ENCODE data around the gene VAV3.
"Not testable (repeated sequence)": the region's sequence is repeated elsewhere in the genome, so short reads cannot be mapped to it uniquely, and the experiment has no call there.

The VAV3 gene

DNA sequence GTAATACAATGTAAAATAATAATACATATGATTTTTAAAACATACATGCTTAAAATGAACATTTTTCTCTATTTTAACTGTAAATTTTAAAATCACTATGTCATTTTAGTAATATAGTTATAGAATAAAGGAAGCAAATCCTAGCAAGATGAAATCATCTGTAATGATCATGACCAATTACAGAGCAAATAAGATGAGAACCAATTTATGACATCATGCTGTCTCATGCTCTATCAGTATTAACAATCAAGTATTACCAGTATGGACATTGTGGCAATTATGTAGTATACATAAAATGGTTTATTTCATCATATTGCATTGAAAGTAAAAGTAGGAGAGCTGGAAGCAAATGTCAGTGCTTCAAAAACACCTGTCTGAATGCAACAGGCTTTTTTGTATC lies 255.0 kb downstream of the VAV3 start:
- no peak for DNase-seq

DNA sequence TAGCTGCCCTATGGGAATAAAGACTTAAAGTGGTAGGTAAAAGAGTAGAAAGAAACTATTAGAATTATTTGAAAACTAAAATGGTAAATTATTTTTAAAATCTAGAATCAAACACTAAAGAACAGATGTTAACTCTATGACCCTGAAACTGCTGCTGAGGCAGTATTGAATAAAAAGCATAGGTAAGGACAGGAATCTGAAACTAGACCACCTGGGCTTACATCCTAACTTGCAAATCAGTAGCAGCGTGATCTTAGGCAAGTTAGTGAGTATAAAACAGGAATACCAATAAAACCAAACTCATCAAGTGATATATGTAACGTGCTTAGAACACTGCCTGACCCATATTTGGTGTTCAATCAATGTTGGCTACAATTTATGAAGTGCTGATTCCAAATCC lies 257.9 kb downstream of the VAV3 start:
- DNase-seq = no peak

DNA sequence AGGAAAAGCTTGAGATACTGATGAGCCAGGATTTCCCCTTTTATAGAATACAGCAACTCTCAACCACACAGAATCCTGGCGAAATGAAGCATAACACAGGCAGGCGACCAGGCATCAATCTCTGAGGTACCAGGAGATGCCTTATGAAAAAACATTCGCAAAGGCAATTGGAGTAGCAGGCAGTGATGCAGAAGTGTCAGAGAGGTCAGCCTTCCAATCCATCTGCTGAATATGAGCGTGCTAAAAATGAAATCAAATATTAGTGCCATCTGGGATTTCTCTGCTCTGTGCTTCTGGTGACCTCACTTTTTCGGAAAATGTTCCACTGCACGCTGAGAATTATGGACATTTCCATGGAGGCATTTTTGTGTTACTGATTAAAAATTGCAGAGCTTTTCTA lies 258.8 kb downstream of the VAV3 start:
- DNase-seq = no peak

DNA sequence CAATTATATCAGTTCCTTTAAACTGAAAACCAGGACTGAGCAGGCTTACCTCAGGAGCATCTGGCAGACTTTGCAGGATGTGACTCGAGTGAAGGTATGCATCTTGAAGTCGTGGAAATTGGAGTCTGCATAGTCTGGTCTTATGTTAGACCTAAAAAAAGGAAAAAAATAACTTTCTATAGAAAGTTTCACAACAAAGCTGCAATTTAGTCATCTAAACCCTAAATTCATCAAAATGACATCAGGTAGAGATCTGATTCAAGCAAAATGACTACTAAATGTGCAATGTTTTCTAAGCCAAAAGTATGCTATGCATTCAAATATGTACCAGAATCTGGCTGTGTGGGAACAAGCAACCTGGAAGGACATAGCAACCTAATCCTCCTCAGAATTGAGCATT lies 260.1 kb downstream of the VAV3 start:
- DNase-seq = no peak

DNA sequence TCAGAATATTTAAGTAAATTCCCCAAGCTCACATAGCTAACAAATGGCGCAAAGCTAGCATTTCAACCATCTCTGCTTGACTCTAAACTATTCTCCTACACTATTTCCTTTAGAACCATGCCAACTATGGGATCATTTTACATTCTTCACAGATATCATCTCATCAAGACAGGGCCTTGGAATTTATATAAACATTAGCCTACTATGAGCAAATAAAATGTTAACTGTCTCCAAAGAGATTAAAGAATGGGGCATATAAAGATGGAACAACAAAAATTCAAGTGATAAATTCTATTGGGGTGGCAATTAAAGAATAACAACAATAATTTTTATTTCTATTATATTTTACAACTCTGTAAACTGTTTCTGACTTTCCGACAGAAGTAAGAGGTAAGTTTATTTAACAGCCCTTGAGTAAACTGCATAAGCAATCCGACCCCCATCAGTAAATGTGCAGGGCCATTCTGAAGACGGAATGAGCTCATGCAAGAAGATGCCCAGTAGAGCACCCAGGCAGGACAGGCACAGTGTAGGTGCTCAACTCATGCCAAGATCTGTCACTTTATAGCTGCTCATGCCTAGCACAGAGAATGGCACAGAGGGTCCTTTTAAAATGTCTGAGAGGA lies 261.9 kb downstream of the VAV3 start:
- no peak for DNase-seq

DNA sequence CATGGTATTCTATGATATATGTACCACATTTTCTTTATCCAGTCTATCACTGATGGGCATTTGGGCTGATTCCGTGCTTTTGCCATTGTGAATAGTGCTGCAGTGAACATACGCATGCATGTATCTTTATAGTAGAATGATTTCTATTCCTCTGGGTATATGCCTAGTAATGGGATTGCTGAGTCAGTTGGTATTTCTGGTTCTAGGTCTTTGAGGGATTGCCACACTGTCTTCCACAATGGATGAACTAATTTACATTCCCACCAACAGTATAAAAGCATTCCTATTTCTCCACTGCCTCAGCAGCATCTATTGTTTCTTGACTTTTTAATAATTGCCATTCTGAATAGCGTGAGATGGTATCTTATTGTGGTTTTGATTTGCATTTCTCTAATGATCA lies 264.3 kb downstream of the VAV3 start:
- not testable (repeated sequence) for DNase-seq

DNA sequence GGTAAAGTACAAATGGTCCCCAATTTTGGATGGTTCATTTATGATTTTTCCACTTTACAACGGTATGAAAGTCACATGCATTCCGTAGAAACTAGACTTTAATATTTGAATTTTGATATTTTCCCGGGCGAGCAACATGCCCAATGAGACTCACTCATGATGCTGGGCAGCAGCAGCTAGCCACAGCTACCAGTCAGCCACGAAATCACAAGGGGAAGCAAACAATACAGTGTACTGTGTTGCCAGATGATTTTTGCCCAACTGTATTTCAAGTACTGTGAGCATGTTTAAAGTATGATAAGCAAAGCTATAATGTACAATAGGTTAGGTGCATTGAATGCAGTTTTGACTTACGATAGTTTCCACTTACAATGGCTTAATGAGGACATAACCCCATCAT lies 266.8 kb downstream of the VAV3 start:
- DNase-seq = no peak

DNA sequence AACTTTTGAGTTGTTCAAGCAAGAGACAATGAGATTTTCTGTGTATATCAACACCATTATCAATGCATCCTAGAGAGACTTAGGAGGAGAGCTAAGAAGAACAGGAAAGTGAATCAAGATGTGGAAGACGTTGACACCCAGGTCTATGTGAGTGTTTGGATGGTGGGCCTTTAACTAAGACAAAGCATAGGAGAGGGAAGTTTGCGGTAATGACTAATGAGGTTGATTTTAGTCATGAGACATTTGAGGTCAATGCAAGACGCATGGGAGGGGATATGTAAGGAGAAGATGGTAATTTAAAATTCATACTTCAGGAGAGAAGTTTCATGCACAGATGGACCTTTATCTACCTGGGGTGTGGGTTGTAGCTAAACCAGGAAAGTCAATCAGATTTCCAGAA lies 269.6 kb downstream of the VAV3 start:
- no peak for DNase-seq

DNA sequence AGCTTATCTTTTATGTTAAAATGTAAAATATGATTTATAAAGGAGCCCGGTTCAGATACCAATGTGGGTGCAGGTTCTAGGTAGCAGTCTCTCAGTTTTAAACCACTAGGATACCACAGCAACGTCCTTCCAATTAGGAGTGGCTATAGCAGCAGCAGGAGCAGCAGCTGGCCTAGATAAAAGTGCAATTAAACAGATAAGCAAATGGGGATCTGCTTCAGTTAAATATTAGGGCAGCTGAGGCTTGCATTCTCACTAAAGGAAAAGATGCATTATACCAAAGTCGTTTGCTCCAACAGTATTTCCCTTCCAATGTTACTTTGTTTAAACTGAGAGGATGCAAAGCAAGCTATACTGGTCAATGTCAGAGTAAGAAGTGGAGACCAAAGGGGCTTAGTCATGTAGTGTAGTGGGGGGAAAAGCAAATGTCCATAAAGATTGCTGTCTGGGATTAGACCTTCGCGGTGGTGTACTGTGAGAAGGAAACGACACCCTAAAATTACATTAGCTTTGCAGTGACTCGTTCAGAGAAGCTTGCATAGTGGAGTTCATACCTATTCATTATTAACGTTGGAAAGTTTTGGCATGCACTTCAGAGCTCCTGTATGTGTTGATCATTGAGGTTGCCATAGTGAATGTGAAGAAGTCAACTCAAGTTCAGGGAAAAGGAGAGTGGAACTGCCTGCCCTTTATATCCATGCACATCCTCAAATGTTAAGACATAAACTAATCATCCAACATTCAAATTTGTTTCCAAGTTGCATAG lies 272.2 kb downstream of the VAV3 start:
- DNase-seq = no peak

DNA sequence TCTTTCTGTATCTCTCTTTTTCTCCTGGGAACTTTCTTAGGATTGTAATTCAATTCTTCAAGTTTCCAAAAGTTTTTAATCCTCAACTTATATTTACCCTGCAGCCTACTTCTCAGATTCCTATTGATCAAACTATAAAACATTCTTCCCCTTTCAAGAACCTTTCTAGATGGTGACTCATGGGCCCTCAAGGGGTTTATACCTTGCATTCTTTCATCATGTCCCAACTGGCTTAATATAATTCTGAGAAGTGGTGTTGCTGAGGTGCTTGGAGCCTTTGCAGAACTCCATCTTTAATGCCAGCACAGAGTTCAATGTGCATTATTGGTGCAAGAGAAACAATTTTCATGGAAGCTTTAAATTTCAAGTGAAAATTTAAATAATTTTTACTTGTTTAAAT lies 273.4 kb downstream of the VAV3 start:
- no peak for DNase-seq

DNA sequence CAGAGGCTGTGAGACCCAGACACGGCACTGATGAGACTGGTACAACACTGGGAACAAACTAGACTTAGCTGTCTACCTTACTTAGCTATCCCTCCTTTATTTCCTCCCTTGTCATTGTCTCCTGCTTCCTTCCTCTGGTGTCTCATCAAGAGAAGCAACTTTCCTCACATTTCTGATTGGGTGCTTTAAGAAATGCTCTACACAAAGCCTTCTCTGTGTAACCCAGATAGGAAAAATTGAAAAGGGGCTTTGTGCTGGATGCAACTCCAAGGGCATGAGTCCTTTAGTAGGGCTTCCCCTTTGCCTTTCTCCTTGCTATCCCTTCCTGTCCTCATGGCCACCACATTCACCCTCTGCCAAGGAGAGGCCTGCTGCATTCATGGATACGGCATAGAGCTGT lies 274.5 kb downstream of the VAV3 start:
- no peak for DNase-seq

DNA sequence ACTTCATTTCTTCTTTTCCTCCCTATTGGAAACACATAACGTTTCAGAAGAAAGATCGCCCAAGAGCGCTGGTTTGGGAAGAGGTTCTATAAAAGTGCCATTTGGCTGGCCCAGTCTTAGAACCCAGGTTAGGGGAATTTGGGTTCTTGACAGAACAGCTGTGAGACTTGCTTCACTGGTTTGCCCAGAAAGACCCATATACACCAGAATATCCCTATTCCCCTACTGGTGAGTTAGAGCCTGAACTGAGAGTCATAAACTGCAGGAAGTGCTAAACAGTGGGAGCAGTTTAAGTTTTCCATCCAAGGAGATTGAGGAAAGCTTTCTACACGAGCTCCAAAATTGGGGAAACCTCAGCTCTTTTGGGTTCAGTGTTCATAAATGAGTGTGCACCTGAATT lies 275.2 kb downstream of the VAV3 start:
- no peak for DNase-seq

DNA sequence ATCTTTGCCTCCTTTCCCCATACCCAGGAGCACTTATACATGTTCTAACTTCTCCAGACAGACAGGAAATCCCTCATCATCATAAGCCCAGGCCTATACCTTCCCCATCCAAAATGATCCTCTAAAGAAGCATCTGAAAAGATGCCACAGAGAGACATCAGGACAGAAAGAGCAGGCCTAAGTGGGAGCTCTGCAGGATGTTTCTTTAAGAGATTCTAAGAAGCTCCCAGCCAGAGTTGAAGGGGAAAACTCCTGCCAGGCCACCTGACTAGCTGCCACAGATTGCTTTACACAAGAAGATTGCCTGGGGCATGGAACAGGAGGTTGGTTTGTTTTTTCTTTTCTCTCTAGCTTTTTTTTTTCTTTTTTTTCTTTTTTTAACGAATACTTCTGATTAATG lies 275.8 kb downstream of the VAV3 start:
- DNase-seq = no peak

DNA sequence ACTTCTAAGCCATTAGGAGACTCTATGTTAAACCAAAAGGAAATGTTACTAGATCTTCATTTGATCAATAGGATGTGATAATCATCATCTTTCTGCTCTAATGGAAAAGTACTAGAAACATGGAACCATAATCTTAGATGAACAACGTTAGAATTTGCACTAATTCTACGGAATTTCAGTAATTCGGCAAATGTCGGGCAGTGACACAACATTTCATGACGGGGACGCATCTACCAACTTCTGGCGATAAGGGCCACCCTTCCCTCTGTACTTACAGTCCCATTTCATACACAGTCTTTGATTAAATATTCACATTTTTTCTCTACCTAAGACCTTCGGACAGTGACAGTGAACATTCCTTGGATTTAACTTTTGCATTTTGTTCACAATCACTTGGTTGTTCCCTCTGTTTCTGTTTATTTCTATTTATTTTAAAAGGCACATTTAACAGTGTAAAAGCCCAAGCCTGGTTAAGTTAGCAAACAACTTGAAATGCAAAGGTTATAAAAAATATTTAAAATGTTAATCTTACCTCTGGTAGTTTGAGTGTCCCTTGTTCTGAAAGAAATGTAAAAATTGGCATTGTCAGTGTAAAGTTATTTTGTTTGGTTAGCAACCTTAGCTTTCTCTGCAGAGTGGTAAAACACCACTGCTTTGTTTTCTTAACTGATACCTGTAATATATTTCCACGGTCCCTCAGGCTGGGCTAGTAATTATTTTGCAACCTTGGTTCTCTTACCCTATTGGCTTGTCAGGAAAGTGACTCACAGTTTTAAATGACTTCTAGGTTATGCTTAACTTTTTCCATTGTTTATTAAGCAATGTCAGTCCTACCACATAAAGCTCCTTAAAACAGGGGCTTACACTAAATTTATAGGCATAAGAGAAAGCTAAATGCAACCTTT lies 276.9 kb downstream of the VAV3 start:
- DNase-seq = no peak

DNA sequence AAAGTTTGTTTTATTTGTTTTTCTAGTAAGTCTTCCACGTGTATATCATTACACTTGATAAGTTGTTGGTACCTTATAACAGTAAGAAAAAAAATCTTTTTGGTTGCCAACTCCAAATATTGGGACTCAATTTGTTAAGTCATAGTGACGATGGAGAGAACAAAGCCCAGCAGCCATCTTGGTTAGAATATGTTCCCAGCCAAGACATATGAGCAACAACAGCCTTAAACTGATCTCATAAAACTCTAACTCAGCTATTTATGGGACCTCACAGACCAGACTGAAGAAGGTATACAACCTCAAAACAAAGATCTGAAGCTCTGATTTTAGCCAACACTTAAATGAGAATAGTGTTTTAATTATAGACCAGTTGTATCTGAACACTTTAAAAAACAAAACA lies 281.3 kb downstream of the VAV3 start:
- no peak for DNase-seq

DNA sequence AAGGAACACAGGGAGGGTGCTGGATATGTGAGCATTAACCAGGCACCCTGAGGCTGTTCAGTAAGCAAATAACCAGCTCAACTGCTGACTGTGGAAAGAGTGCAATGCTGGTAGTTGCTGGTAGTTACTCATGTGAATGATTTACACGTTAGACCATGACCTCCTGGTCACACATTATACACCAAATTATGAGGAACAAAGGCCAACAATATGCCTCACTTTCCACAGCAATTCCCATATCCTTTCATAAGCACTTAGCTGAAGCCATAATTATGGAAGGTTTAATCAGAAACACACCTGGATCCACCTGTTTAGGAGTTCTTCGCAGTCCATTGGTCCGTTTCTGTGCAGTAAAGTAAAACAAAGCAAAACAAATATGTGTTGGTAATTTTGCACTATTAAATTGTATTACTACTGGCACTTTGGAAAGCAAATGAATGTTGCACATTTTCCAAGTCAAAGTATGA lies 281.8 kb downstream of the VAV3 start:
- DNase-seq = no peak

DNA sequence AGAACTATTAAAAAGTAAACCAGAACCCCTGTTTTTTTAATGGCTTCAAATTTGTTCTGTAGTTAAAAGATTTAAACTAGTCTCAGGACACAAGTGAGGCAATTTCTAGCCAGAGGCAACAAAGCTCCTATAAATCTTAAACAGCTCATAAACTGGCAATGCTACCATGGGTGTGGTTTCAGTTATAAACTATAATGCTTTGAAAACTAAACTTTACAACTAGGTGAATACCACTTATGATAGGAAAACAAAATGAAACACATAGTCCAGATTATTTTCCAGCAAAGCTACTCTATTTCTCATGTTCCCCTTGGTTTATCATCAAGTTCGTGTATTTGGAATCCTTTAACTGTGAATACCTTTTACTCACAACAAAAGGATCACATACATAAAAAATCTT lies 282.5 kb downstream of the VAV3 start:
- DNase-seq = no peak

DNA sequence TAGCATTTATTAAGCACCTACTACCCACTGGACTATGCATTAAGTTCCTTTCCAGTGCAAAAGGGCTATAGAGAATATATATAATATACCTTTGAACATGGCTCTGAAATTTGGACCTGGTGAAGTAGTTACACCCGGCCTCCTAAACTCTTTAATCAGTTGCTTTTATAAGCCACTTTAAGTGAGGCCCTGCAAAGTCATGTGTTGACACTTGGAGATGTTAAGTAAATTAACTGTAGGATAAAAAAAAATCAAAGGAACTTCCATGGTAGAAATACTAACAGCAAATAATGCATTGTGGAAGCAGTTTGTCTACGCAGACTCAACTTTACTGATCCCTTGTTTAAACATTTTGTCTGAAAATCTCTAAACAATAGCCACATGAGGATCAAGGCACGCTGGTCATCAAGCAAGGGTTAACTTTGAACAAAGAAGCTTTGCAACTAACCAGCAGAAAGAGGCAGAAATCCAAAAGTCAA lies 283.9 kb downstream of the VAV3 start:
- DNase-seq = no peak

DNA sequence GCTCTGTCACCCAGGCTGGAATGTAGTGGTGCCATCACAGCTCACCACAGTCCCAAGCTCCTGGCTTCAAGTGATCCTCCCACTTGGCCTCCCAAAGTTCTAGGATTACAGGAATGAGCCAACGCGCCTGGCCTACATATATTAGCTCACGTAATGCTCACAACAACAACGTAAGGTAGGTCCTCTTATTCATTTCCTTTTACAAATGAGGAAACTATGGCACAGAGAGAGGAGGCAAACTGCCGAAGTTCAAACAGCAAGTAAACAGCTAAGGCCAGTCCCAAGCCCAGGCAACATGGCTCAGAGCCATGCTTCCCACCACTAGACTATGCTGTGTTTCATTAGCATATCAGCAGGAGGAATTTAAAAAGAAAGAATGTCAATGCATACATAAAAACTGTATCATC lies 284.4 kb downstream of the VAV3 start:
- DNase-seq = no peak

DNA sequence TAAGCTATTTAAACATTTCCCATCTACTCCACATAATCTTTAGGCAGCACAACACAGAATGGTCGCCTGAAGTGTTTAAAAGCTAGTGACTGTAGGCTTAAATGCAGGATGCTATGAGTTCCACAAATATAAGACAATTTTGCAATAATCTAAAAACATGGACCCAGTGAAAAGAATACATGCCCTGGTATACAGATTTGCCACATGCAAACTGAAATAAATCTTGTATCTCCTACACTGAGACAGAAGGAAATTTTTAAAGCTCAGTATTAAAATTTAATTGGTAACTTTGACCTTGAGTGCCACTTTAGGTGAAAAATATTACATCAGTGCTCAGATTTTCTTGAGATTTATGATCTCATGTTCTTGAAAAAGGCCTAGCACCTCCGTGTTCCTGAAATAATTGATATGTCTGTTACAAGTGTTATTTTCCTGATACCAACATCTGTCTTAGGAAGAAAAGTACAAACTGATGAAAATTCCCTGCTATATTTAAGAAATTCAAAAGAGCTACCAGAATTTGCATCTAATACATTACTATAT lies 285.5 kb downstream of the VAV3 start:
- no peak for DNase-seq

DNA sequence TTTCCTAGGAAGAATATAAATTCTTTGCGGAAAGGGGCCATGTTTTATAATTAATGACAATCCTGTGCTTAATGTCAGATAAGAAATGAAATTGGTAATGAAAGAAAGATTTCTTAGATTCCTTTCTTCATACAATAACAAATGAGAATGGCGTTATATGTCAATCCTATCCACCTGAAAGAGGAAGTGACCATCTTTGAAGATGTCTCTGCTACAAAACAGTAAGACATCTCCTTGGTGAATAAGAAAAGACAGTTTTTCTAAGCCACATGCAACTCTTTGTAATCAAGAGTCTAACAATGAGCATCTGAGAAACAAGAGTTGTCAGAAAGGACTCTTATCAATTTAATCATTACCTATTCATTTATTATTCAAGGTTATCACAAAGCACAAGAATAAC lies 286.0 kb downstream of the VAV3 start:
- DNase-seq = no peak

DNA sequence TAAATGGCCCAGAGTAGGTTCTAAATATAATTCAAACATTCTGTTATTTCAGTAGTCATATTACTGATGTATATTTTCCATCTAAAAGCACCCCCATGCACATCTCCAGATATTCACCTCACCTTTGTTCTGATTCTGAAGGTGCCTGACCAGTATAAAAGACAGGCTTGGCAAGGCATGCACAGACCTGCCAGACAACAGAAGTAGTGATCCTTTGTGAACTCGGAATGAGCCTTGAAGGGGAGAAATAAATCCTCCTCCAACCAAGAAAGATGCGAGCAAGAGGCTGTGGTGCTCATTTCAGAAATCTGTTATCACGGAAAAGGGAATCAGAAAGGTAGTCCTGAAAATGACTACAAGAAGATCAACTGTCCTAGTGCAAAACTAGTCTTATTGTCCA lies 287.3 kb downstream of the VAV3 start:
- no peak for DNase-seq

DNA sequence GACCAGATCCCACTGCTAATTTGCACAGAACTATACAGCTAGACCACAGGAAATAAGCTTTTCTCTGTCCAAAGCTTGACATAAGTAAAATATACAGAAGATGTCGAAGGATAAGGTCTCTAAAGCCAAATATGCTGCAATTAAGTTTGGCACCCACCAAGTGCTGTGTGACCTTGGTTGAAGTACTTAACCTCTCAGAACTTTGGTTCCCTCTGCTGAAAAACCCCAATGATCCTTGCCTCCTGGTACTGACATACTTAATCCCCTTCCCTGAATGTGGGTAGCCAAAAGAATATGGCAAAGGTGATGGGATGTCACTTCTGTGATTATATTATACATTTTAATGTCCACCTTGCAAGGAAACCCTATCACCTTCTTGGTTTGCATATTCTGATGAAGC lies 290.5 kb downstream of the VAV3 start:
- DNase-seq = no peak

Data from Kasumi-1 (cell line).